GM21447 (cell line): ENCODE data around the gene POF1B.
"Not testable (repeated sequence)": the region's sequence is repeated elsewhere in the genome, so short reads cannot be mapped to it uniquely, and the experiment has no call there.

Source experiments
- ATAC-seq: cut with Tn5 transposase; IDR thresholded peaks from one replicate; pipeline ENCODE4 v1.9.1; 2021; ENCODE audit not compliant: unreplicated experiment

POF1B gene, protein sequence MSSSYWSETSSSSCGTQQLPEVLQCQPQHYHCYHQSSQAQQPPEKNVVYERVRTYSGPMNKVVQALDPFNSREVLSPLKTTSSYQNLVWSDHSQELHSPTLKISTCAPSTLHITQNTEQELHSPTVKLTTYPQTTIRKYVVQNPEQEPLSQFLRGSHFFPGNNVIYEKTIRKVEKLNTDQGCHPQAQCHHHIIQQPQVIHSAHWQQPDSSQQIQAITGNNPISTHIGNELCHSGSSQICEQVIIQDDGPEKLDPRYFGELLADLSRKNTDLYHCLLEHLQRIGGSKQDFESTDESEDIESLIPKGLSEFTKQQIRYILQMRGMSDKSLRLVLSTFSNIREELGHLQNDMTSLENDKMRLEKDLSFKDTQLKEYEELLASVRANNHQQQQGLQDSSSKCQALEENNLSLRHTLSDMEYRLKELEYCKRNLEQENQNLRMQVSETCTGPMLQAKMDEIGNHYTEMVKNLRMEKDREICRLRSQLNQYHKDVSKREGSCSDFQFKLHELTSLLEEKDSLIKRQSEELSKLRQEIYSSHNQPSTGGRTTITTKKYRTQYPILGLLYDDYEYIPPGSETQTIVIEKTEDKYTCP

DNA sequence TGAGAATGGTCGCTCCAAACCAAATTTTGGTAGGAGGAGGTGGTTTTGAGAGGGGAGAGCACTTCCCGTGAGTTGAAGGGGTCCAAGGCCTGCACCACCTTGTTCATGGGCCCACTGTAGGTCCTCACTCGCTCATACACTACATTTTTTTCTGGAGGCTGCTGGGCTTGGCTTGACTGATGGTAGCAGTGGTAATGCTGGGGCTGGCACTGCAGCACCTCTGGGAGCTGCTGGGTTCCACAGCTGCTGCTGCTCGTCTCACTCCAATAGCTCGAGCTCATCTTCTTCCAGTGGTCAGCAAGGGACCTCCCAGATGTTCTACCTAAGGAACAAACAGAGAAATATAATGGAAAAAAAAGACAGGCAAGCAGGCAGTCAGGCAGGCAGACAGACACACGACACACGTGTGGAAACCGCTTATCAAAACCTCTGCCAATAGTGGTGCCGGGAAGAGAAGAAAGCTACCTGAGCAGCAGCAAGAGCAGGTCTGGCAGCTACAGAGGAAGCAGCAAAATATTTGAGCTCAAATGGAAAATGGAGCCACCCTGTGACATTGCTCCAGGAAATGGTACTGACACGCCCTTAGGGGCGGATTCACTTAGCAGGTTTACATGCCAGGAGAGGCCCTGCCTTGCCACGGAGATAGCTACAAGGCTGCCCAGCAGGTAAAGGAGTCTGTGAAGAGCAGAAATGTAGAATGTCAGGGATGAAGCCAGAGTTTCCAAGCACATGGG lies at the start of gene POF1B:
TSS of gene POF1B (minus strand) at position 492 of the 734 bp plus-strand sequence. CDS start at position 281, 211 bp downstream.
- ATAC-seq, result no peak

DNA sequence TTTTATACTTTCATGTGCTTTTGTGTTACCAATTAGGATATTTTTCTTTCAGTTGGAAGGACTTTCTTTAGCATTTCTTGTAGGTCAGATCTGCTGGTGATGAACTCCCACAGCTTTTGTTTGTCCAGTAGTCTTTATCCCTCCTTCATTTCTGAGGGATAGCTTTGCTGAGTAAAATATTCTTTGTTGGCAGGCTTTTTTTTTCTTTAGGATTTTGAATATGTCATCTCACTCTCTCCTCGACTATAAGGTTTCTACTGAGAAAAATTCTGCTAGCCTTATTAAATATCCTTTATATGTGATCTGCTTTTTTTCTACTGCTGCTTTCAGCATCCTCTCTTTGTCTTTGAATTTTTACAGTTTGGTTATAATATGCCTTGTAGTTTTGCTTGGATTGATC lies 49.6 kb upstream of the POF1B start:
- ATAC-seq, result no peak

DNA sequence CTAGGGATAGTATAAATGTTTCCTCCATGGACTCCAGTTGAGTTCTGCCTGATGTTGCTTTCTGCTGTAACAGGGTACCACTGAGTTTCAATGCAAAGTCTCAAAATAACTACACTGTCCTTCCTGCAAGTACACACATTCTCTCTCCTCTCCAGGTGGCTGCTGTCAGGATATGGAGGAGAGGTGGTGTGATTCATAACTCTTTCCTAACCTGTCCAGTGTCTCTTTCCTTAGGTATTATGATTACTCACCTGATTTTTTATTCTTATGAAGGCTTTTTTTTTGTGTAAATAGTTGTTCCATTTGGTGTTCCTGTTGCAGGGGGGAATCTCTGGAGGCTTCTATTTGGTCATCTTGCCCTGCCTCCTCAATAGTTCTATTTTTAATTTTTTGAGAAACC lies 39.8 kb upstream of the POF1B start:
- no peak for ATAC-seq

DNA sequence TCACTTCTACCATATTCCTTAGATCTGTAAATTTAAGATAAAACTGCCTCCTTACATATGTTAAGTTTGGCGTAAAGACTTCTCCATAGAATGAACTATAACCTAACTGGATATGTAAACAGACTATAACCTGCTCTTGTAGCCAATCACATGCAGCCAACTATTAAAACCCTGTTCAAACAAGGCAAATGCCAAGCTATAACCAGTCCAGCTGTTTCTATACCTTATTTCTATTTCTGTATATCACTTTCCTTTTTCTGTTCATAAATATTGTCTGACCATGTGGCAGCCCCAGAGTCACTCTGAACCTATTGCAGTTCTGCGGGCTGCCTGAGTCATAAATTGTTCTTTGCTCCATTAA lies 12.4 kb upstream of the POF1B start:
- ATAC-seq, result no peak

DNA sequence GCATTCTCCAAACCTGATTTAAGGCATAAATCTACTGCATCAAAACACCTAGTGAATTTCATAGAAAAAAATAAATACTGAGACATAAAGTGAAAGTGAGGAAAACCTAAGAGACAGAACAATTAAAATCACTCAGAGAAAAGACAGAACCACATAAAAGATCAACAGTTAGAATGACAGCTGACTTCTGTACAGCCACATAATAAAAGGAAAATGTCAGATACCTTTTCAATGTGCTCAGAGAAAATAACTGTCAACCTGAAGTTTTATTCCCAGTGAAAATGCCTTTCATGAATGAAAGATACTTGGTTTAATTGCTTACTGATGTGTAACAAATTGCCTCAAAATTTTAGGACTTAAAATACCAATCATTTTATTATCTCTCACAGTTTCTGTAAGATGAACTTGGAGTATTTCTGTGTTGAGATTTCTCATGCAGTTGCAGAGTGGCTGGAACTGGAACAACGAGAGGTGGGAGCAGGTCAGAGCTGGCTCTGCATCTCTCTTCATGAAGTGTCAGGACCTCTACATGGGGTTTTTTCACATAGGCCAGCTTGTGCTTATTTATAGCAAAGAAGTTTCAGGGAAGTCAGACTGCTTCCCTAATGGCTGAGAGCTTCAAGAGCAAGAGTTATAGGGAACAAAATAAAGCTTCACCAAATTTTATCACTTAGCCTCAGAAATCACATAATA lies 11.9 kb upstream of the POF1B start:
- no peak for ATAC-seq

DNA sequence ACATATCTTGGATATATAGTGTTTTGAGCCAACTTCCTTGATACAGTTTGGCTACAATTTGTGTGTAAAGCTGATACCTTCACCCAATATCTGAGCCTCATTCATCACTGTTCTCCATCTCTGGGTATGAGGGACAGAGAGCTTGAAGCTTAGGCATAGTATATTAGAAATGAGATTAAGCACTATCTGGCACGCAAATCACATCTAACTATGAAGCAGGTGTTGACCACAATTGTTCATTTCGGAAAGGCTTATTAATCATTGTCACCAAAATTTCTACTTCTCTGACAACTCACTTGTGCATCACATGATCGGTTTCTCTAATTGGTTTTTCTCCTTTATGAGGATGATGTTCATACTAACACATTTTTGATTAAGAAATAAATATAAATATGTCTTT lies 2.1 kb upstream of the POF1B start:
- ATAC-seq, result no peak

DNA sequence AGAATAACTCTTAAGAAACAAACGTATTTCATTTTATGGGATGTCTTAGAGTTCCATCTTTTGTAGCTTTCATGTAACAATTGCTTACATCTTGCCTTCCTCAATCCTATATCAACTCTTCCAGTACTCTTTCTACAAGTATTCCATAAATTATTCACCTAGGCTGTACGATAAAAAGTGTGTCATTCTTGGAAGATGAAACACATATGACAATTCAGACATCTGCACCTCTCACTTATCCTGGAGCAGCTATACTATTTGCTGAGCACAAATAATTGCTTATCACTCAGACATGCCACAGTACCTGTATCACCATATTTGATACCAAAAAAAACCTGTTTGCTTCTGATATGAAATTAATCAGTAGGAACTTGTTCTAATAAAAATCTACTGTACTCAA lies 1.0 kb downstream of the POF1B start:
- no peak for ATAC-seq

DNA sequence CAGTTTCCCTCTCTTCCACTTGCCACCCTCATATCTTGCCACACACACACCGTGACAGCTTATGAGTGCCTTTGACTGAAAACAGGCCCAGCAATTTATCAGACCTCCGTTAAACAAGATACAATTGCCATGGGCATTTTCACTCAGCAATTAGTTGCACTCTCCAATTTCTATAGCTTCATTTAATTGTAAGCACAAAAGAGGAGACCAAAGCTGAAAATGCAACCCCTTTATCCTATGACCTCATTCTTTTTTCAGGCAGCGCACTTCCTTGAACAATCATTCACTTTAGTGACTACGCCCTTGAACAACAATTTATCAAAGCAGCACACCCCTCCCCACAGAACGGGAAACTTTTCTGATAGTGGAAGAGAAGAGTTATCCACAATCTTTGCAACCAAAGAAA lies 4.1 kb downstream of the POF1B start:
- ATAC-seq, result no peak

DNA sequence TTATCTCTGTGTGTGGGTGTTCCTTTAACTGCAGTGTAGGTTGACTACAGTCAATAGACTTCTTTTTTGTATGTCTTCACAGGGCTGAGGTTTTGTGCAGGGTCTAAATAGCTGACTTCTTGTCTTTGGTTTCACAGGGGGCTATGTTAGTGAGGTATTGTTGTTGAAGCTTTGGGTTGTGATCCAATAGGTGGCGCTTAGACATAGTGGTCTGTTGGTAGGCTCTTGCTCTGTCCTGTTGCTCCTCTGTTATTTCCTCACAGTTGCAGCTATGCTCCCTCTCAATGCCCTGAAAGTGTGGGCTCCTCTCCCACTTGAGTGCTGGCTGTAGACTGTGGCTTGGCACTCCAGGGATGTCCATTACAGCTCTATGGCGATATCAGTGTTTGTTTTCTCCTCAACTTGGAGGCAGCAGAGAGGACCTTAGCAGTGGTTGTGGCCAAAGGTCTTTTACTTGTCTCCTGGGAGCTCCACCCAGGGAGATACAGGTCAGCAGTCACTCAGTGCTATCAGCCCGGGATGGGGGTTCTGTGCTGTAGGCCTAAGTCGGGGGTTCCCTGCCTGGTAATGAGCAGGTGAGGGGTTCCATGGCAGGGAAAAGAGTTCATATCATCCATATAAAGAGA lies 14.0 kb downstream of the POF1B start:
- ATAC-seq, result no peak

DNA sequence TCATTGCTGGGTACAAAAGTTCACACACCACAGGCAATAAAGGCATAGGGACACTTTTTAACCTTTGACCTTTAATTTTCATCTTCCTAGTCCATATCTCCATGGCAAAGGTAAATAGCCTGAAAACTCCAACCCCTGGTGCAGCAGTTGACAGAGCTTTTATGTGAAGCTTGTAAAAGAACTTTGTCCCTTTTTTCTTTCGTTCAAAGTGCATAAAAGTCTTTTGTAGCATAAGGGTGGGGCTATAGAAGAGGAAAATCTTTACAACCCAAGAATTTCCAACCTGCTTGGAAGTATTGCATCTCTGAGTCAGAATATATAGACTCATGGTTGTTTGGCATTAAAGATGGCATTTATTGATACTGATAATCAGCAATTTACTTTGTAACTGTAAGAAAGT lies 20.4 kb downstream of the POF1B start:
- no peak for ATAC-seq

DNA sequence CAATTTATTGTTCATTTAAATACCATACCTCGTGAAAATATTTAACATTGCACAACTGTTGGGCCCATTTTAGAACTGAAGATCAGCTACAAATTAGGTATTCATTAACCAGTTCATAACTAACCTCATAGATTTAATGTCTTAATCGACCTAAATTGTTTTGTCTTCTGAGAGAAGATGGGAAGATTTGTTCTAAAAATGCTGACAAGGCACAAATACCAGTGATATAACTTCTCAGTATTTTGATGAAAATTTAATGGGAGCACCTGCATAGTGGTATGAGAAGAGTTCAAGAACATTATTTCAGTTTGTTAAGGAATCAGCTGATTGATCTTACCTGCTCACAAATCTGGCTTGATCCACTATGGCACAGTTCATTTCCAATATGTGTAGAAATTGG lies 33.9 kb downstream of the POF1B start:
- ATAC-seq, result no peak

DNA sequence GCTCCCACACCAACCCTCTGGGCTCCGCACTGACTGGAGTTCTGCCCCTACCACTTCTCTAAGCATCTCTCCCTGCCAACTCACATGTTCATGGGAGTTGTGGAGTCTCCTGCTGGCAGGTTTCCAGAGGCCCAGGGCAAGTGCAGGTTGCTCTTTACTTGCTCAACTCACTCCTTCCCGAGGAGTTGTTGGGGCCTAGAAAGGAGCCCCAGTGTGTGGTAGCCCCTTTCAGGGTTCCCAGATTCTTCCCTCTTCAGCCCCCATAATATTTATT lies 52.5 kb downstream of the POF1B start:
- no peak for ATAC-seq

DNA sequence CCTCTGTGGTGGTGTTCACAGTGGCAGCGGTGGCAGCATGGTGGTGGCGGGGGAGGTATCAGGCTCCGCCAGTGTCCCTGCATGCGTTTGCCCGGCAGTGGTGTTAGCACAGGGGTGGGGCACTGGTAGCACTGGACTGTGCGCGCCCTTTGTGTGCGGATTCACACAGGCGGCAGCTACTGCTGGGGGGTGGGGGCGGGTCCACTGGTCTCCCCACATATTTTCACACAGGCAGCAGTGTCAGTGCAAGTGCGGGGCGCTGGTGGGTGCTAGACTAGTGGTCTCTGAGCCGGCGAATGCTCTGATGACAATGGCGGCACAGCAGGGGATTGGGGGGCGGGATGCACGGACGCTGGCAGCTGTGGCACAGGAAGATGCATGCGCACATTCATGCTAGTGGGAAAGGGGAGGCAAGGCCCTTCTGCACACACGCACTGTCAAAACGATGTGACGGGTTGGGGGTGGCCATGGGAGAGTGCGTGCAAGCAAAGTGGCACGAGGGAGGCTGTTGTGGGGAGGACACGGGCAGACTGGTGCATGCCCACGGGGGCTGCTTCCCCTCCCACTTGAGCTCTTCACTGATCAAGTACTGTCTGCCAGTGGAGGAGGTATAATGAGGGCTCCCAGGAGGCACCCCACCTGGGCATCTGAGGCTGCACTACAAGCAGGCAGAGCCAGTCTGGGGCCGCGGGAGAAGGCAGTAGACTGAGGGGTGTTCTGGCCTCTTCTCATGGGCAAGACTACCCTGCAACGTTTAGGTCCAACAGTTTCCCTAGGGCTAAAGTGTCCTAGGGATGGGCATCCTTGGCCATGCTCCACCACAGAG lies 53.0 kb downstream of the POF1B start:
- ATAC-seq, result no peak

DNA sequence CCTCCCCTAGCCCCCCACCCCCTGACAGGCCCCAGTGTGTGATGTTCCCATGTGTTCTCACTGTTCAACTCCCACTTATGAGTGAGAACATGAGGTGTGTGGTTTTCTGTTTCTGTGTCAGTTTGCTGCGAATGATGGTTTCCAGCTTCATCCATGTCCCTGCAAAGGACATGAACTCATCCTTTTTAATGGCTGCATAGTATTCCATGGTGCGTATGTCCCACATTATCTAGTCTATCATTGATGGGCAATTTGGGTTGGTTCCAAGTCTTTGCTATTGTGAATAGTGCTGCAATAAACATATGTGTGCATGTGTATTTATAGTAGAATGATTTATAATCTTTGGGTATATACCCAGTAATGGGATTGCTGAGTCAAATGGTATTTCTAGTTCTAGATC lies 68.1 kb downstream of the POF1B start:
- not testable (repeated sequence) for ATAC-seq

DNA sequence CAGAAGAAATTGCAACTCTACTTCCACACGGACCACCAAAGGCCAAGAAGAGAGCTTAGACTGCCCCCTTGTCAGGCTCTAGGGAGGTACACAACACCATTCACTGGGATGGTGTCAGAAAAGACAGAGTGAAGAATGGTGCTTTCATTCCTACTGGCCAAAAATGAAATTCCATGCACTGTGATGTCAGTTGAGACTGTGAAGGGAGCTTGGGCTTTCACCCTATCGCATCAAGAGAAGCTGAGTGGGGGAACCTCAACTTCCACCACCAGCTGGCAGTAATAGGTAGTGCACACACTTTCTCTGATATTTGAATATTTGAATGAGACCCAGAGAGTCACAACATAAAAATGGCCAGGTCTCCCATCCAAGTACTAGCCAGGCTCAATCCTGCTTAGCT lies 69.7 kb downstream of the POF1B start:
- no peak for ATAC-seq

DNA sequence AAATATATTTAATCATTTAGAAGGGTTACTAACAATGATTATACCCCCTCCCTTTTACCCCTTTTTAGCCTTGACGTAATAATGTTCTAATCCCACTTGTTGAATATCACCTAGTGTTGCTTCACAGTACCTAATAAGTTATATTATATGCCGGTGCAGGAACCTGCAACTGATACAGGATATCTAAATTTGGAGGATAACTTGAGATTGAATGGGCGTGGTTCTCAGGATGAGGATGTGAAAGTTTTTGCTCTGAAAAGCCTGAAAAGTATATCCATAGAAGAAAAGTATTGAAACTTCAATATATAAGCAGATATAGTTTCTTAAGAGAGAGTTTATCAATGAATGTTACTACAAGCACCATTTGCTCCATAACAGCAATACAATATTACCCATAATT lies 75.9 kb downstream of the POF1B start:
- peak; percentile 75 for ATAC-seq

DNA sequence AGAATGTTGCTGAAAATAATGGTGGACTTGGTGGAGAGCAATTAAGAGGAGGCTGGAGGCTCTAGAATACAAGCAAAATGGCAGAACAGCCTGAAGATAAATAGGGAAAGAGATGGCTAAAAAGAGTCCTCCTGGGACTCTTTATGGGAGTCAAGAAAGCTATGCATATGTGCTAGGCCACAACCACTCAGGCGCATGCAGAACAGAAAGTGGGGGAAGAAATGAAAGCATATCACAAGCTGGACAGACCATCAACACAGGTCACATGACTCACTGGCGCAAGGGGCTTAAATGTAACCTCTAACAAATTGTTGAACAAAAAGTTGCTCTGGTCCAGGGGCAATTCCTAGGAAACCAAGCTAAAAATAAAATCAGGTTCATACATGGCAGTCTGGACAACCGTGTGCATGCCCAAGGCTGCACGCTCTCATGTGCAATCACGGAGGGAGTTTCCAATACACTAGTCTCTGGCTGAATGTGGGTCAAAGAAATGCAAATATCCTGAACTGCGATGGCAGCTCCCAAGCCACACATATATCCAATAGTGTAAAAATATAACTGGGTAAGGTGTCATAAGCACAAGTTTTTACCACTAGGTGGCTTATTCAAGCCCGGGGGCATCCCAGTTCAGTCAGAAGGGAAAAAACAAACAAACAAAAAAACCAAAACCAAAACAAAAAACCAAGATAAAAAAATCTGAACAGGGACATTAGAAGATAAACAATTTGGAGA lies 90.3 kb downstream of the POF1B start:
- ATAC-seq, result no peak

DNA sequence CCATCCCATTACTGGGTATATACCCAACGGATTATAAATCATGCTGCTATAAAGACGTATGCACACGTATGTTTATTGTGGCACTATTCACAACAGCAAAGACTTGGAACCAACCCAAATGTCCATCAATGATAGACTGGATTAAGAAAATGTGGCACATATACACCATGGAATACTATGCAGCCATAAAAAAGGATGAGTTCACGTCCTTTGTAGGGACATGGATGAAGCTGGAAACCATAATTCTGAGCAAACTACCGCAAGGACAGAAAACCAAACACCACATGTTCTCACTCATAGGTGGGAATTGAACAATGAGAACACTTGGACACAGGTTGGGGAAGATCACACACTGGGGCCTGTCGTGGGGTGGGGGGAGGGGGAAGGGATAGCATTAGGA lies 94.2 kb downstream of the POF1B start:
- ATAC-seq, result not testable (repeated sequence)

DNA sequence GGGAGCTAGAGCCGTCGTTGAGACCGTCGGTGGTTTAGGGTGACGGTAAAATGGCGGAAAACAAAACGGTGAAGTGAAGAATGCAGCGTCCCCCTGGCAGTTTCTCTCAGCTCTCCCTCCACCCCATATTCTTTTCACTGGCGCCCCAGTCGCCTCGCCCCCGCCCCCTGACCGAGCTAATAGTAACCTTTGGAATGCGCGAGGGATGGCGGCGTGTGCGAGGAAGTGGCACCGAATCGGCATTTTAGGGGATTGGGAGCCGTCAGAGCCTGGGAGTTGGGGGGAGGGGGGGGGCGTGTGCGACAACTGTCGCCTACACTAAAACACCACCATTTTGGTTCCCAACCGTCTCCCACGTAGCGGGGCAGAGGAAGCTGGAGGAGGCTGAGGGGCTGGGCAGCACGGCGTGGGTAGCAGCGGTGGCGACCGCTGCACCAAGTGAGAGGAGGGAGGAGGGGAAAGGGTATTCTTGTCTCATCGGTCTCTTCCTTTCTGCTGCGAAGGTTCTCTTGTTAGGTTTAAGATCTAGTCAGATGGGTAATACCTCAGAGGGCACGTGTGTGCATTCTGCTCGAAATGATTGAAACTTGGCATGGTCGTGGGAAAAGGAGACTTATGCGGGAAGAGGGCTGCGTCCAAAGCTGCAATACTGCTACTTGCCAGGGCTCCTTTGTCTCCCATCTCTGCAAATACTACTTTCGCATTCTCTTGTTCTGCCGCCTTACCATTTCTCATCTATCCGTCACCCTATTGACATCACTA lies 134.8 kb downstream of the POF1B start:
- ATAC-seq, result peak; percentile 53
